Stomach (tissue), 9 donors: ENCODE data around the gene COL21A1. TPM values are rescaled to one million over a fixed set of nuclear protein-coding genes. Genes with fewer than 3 reads are reported as not detected.
"Not testable (repeated sequence)": the region's sequence is repeated elsewhere in the genome, so short reads cannot be mapped to it uniquely, and the experiment has no call there.

Experiments
- DNase-seq, 2 donors: peaks; one replicate each; pipeline versions ENCODE4 v3.0.0 to v3.0.0-alpha.2; 2013 to 2019
- H3K27ac ChIP-seq, 5 donors: fragments of 200-600 bp in 4 of 5; sonication (generic) in 4 of 5; one replicate each; pipeline ENCODE4 v1.5.1; 2013 to 2019; ENCODE audit warnings: mild to moderate bottlenecking in 1 of 5, moderate library complexity in 1 of 5
- H3K27me3 ChIP-seq, 3 donors: fragments of 200-600 bp; sonication (generic); one replicate each; pipeline ENCODE4 v1.5.1; 2017 to 2019; ENCODE audit warnings: mixed run types in 1 of 3
- H3K36me3 ChIP-seq, 4 donors: fragments of 200-600 bp; sonication (generic); 1 replicate in 3 of 4; 2 replicates in 1 of 4; pipeline ENCODE4 v1.5.1; 2016 to 2019
- H3K4me1 ChIP-seq, 4 donors: fragments of 200-600 bp; sonication (generic); one replicate each; pipeline ENCODE4 v1.5.1; 2016 to 2019
- H3K4me3 ChIP-seq, 4 donors: fragments of 200-600 bp; sonication (generic) in 3 of 4; one replicate each; pipeline ENCODE4 v1.5.1; 2016 to 2019; ENCODE audit warnings: mild to moderate bottlenecking in 1 of 4
- H3K9me3 ChIP-seq, 4 donors: fragments of 200-600 bp; sonication (generic); one replicate each; pipeline ENCODE4 v1.5.1; 2016 to 2019
- CTCF ChIP-seq, 7 experiments: fragments of 450-650 bp in 4 of 7; fragments of 200-600 bp in 3 of 7; sonication (generic) in 3 of 7; IDR thresholded peaks; one replicate each; pipeline ENCODE4 v1.5.1; 2016 to 2019; ENCODE audit warnings: antibody characterized with exemption in 7 of 7, control low read depth in 2 of 7, mild to moderate bottlenecking in 1 of 7
- EP300 ChIP-seq: sonication (generic); formaldehyde crosslinking; IDR thresholded peaks from one replicate; pipeline ENCODE4 v1.6.1; 2017; ENCODE audit warnings: antibody characterized with exemption
- POLR2A ChIP-seq, 4 donors: fragments of 450-650 bp; IDR thresholded peaks; one replicate each; pipeline ENCODE4 v1.6.1; 2016; ENCODE audit warnings: antibody characterized with exemption in 4 of 4, control low read depth in 2 of 4, mild to moderate bottlenecking in 1 of 4, moderate library complexity in 1 of 4
- POLR2AphosphoS5 ChIP-seq, 3 donors: sonication (generic); formaldehyde crosslinking; IDR thresholded peaks; one replicate each; pipeline ENCODE4 v1.6.1; 2016; ENCODE audit warnings: antibody characterized with exemption in 3 of 3
- WGBS, 5 donors: extraction: QIAGEN DNeasy Blood & Tissue Kit in 3 of 5; methylation state at CpG; one replicate each; pipeline versions ENCODE4 v1.1.5 to v1.1.7; 2013 to 2018; 5-methylcytosine and 5-hydroxymethylcytosine counted together
- intact Hi-C: fragments of 100-400 bp; cut with DNase I; formaldehyde crosslinking; loops from one replicate; pipeline ENCODE4 v1.15.1; 2023; ENCODE audit warnings: low total_unique reads
- polyA plus RNA-seq, 3 donors: library from polyadenylated mRNA; stranded (reverse); fragments of 200-250 nt; gene quantifications; one replicate each; pipeline ENCODE4 v1.2.3, GENCODE V29; 2013
- total RNA-seq, 5 donors: library from RNA; depleted of rRNA; stranded (reverse); fragments of >200 nt; gene quantifications; one replicate each; pipeline versions ENCODE4 v1.1.0 to v1.2.3, GENCODE V29; 2014 to 2016
- donor health status: healthy with polysubstance abuse.
- donor health status: Bipolar disorder and iron deficiency.
- donor health status: healthy.

COL21A1 gene
- total and polyA plus RNA-seq, 8 donors = 0.31 to 69.4 (median 4.1) TPM; not detected in 1

DNA sequence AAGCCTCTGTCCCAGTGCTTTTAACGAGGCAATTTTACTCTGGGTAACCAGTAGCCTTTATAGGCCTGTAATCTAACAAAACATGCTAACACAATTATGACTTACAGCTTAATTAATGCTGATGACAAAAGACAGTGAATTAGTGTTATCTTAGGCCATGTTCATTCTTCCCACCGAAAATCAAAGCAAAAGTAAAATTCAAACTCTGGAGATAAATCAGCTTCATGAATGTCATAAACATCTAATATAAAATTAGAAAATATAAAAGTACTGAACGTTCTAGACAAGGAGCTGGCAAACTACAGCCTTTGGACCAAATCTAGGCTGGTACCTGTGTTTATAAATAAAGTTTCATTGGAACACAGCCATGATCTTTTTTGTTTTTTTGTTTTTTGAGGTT lies 18.6 kb upstream of the COL21A1 start:
- peaks cover 0 to 32% (median 11%) of the 10 kb centered on the region in 4 donors for H3K9me3 ChIP-seq
- TF ChIP-seq EP300 = no peak
- no peak for TF ChIP-seq POLR2A (IDR thresholded peaks at IDR 0.05)
- no peak for TF ChIP-seq CTCF (IDR thresholded peaks at IDR 0.05)
- TF ChIP-seq POLR2AphosphoS5 (IDR thresholded peaks at IDR 0.05) = no peak
- no peak overlapping the region for H3K27ac ChIP-seq
- H3K4me1 ChIP-seq = no peaks in the 10 kb centered on the region
- no peak overlapping the region for H3K4me3 ChIP-seq
- DNase-seq = no peak
- 44 to 47% (median 46%) methylated on average over 3 of the region's 3 CpGs for WGBS, 5 donors
- intact Hi-C loops = no loop called here
- H3K27me3 ChIP-seq = no peaks in the 10 kb centered on the region
- no peaks in the 10 kb centered on the region for H3K36me3 ChIP-seq

DNA sequence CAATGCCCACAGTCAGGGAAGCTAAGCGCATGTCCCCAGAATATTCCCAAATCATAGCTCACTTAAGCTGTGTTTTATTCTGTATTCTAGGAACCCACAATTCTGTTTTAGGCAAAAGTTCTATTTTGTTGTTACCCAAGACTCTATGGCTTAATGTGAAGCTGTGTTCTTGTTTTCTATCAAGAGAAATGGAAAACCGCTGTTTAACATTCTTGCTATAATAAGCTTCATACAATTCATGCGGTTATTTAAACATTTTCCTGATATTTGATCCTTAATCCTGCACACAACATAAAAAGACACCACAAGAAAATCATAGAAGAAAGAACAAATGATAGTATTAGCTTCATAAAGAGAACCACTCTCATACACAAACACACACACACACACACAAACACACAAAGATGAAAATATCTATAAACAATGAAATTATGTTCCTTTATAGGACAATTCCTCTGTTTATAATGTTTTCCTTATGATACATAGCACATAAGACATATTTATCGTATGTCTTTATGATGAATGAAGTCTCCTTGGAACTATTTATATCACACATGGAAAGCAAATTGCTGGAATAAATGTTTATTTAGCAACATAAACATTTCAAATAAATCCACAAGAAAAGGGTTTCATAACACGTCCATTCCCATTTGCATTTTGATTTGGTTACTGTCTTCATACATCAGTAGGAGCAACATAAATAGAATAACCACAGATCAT lies 16.4 kb upstream of the COL21A1 start:
- no peak for TF ChIP-seq EP300
- no peak for TF ChIP-seq POLR2A (IDR thresholded peaks at IDR 0.05)
- no peak for TF ChIP-seq POLR2AphosphoS5 (IDR thresholded peaks at IDR 0.05)
- TF ChIP-seq CTCF (IDR thresholded peaks at IDR 0.05) = no peak
- Histone ChIP-seq H3K27ac (no peak overlapping the region), H3K9me3 (peaks cover 0 to 15% (median 0%) of the 10 kb centered on the region in 4 donors), H3K4me3 (no peak overlapping the region), H3K4me1 (no peaks in the 10 kb centered on the region), H3K27me3 (no peaks in the 10 kb centered on the region), H3K36me3 (no peaks in the 10 kb centered on the region)
- intact Hi-C loops = no loop called here
- WGBS, 5 donors = 55 to 65% (median 62%) methylated on average over 5 of the region's 5 CpGs
- peak in 1 of 2 donors; percentile 16 for DNase-seq

- intact Hi-C loops, H3K4me3 ChIP-seq, H3K4me1 ChIP-seq, H3K27me3 ChIP-seq, H3K27ac ChIP-seq, DNase-seq, H3K36me3 ChIP-seq, H3K9me3 ChIP-seq: not testable (repeated sequence)
These were observed 13.2 kb upstream of the COL21A1 start for GRCh38 chr6:56260593-56260992.

DNA sequence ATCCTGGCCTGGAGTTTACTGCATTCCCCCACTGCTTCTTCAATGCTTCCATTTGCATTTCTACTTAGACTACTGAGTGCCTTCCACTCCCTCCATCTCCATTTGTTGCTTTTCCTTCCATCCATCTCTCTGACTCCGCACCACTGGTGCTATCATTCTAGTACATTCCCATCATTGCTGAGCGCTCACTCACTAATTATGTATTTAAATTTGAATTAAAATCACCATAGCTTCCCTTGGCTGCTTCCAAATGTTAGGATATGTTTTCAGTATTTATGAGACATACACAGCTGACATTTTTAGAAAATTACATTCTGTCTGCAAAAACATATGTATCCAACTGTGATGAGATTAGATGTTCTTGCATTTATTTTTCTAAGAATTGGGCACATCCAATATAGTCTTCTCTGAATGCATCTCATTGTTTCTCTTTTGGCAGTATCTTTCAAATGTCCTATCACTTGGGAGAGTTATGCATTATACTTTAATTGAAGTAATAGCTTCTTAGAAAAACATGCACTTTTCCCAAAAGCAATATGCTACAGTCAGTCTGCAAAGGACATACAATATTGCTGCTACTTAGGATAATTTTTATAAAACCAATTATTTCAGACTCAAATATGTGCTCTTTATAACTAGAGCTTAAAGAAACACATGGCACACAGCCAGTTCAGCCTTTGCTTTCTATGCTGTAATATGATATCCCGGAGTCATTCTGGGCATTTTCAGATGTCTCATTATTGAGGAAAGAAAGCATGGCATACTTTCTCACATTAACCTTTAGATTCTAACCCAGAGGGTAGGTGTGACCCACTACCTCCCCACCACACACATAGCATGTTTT lies 12.1 kb upstream of the COL21A1 start:
- DNase-seq = peak in 1 of 2 donors; percentile 68
- Histone ChIP-seq H3K4me1 (no peaks in the 10 kb centered on the region), H3K9me3 (no peaks in the 10 kb centered on the region), H3K36me3 (no peaks in the 10 kb centered on the region), H3K27ac (no peak overlapping the region), H3K27me3 (no peaks in the 10 kb centered on the region), H3K4me3 (no peak overlapping the region)
- no peak for TF ChIP-seq POLR2A (IDR thresholded peaks at IDR 0.05)
- TF ChIP-seq EP300 = no peak
- no peak for TF ChIP-seq POLR2AphosphoS5 (IDR thresholded peaks at IDR 0.05)
- no peak for TF ChIP-seq CTCF (IDR thresholded peaks at IDR 0.05)
- intact Hi-C loops = no loop called here
- WGBS, 5 donors = 67 to 72% (median 69%) methylated on average over 3 of the region's 3 CpGs
